ENCODE results near the gene DNAJC4. TPM values are rescaled to one million over a fixed set of nuclear protein-coding genes. Genes with fewer than 3 reads are reported as not detected.
A peak's percentile ranks its signal among the peaks of the same experiment; 100 is the strongest.

The DNAJC4 gene
- total and polyA plus RNA-seq, 9 of the 15 experiments (the other 6 are each of a cell fraction or from before 2014, with no cell fraction given): 4.0 to 32.6 (median 19.9) TPM

GRCh38 chr11:64253043-64253442, 22.7 kb downstream of the DNAJC4 start (continued):
- TF ChIP-seq FOXM1 (IDR thresholded peaks at IDR 0.05; ENCODE audit: low read depth): no peak
- TF ChIP-seq FOXM1 (CRISPR knock-in tag; IDR thresholded peaks at IDR 0.05; ENCODE audit: low read depth): no peak

GRCh38 chr11:64253481-64253880, 23.1 kb downstream of the DNAJC4 start:
- Histone ChIP-seq H2AFZ (ENCODE audit: low read depth, low read length) (no peak overlapping the region), H3K27me3 (ENCODE audit: control insufficient read depth in 2 of 2, insufficient read depth in 2 of 2, low read length in 2 of 2) (no peaks in the 10 kb centered on the region), H3K9ac (ENCODE audit: insufficient read depth in 1 of 2, low read depth in 2 of 2, low read length in 2 of 2) (0 out of 4 replicates have a peak overlapping the region, but pooled peaks of 1 of the 2 experiments have one; percentile 53), H3K9me1 (ENCODE audit: control insufficient read depth, insufficient read depth, low read length) (no peaks in the 10 kb centered on the region), H4K20me1 (replicated peaks; ENCODE audit: control insufficient read depth, insufficient read depth, low read length) (peaks cover 7% of the 10 kb centered on the region), H3K36me3 (ENCODE audit: control insufficient read depth, insufficient read depth, low read length) (peaks cover 47% of the 10 kb centered on the region; the same call in 2 of the 3 replicates), H3K4me1 (replicated peaks in 1 of 2; ENCODE audit: control insufficient read depth in 2 of 2, insufficient read depth in 2 of 2, low read length in 2 of 2) (peaks cover 21 to 78% of the 10 kb centered on the region in 2 experiments), H3K4me3 (no peak overlapping the region), H3K9me3 (replicated peaks; ENCODE audit: control insufficient read depth, insufficient read depth, low read depth, low read length) (no peaks in the 10 kb centered on the region), H3K79me2 (ENCODE audit: control insufficient read depth, insufficient read depth, low read length) (peaks cover 27% of the 10 kb centered on the region), H3K4me2 (ENCODE audit: insufficient read depth, low read length) (no peak overlapping the region), H3K27ac (ENCODE audit: extremely low read depth, low read depth, low read length) (no peak overlapping the region)
- POLR2A ChIA-PET: interaction anchor here (0.5 to 0.7 kb wide), 3 partner anchors 8 to 294 kb away, joined by 3 to 5 read pairs (median 4); no protein-coding TSS in a partner anchor
- ATAC-seq (no peak), FAIRE-seq (no peak), DNase-seq (ENCODE audit: extremely low read depth in 1 of 4, low spot score in 3 of 4) (no peak)
- CTCF ChIA-PET (ENCODE audit: low intra/inter-chr PET ratio): no interaction called here
- no TSS peak for BruUV-seq (replicated peaks)
- no peak for TF ChIP-seq UBTF (IDR thresholded peaks at IDR 0.05; ENCODE audit: borderline replicate concordance in 1 of 2, low read depth in 2 of 2, low read length in 2 of 2)
- TF ChIP-seq HINFP (tag; conservative IDR thresholded peaks at IDR 0.05; ENCODE audit: low read depth): no peak
- no peak for TF ChIP-seq MTA2 (IDR thresholded peaks at IDR 0.05; ENCODE audit: low read depth)
- no peak for TF ChIP-seq ZNF785 (CRISPR knock-in tag; IDR thresholded peaks at IDR 0.05)
- TF ChIP-seq ZNF449 (CRISPR knock-in tag; IDR thresholded peaks at IDR 0.05): no peak
- no peak for TF ChIP-seq MBD1 (CRISPR knock-in tag; IDR thresholded peaks at IDR 0.05)
- TF ChIP-seq NFE2 (IDR thresholded peaks at IDR 0.05; ENCODE audit: low read depth): no peak
- TF ChIP-seq ZNF644 (tag; IDR thresholded peaks at IDR 0.05; ENCODE audit: low read depth): no peak
- 88% methylated on average over 5 of the region's 5 CpGs for WGBS (ENCODE audit: insufficient coverage, low coverage, missing lambda C conversion rate)
- in situ Hi-C loops (cut with MboI): no loop called here
- intact Hi-C loops (cut with micrococcal nuclease): no loop called here
